Measurements from ENCODE around the gene FAM222B. TPM values are rescaled to one million over a fixed set of nuclear protein-coding genes. Genes with fewer than 3 reads are reported as not detected.

Gene FAM222B
- total RNA-seq, 3 donors from 2014 or later: 23.5 to 26.4 (median 24.9) TPM

DNA sequence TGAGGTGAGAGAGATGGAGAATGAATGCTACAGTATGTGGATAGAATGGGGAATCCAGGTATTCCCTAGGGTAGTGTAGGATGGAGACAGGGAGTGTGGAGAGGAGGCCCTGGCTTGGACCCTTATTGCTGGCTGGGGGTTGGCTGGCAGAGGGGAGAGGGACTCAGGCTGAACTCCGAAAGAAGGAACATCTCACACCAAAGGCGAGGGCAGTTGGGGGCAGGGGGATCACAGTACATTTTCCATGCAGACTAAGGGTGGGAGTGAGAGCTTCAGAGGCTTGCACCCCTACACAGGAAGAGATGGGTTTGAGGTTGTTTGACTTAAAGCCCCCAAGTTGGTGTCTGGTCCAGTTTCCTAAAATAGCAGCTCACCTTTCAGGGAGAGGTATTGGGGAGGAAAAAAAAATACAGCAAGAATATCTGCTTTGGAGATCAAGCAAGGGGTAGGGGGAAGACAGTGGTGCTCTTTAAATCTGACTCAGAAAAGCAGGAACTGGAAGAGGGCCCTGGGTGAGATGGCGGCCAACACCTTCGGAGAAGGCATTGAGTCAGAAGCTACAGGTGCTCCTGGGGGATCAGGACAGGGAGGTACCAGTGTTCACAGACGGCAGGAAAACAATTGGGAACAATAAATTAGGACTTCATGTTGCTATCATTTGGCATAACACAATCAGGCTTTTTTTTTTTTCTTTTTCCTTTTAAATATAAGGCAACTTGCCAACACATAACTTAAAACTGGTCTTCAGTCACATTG, 86.4 kb downstream of the FAM222B start:
- Mint-ChIP-seq H3K4me1 (ENCODE audit: low read depth) (no peaks in the 10 kb centered on the region), H3K27me3 (ENCODE audit: low read depth) (no peaks in the 10 kb centered on the region), H3K9me3 (no peaks in the 10 kb centered on the region), H3K36me3 (ENCODE audit: insufficient read depth) (peaks cover 22% of the 10 kb centered on the region), H3K4me3 (no peak overlapping the region)
- DNase-seq (no peak), ATAC-seq (no peak)

DNA sequence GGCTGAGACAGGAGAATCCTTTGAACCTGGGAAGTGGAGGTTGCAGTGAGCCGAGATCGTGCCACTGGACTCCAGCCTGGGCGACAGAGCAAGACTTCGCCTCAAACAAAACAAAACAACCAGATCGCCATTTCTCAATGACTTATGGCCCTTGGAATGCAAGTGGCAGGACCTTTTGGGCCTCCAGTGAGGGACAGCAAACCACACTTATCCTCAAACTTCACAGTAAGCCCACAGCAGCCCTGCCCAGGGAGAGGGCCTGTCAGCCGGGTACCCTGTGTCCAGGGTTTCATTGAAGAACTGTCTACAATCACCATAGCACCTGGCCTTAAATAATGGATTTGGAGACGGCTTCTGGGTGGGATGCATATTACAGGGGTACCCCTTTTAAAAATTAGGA, 87.1 kb downstream of the FAM222B start:
- DNase-seq: no peak
- H3K4me1 Mint-ChIP-seq (ENCODE audit: low read depth): no peaks in the 10 kb centered on the region
- H3K4me3 Mint-ChIP-seq: no peak overlapping the region
- H3K36me3 Mint-ChIP-seq (ENCODE audit: insufficient read depth): peaks cover 22% of the 10 kb centered on the region
- no peaks in the 10 kb centered on the region for H3K9me3 Mint-ChIP-seq
- ATAC-seq: no peak
- no peaks in the 10 kb centered on the region for H3K27me3 Mint-ChIP-seq (ENCODE audit: low read depth)

DNA sequence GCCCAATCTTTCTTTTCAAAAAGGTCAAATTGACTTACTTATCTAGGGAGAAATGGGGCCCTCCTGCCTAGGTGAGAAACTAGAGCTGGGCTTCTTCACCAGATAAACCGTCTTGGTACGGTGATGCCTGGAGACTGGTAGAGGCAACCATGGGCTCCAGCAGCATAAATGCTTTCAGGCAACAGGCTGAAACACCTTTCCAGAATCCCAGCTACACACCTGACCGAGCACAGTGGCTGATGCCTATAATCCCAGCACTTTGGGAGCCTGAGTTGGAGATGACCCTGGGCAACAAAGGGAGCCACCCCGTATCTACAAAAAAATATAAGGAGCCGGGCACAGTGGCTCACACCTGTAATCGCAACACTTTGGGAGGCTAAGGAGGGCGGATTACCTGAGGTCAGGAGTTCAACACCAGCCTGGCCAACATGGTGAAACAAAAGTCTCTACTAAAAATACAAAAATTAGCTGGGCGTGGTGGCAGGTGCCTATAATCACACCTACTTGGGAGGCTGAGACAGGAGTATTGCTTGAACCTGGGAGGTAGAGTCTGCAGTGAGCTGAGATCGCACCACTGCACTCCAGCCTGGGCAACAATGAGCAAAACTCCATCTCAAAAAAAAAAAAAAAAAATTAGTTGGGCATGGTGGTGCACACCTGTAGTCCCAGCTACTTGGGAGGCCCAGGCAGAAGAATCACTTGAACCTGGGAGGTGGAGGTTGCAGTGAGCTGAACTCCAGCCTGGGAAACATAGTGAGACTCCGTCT, 90.8 kb downstream of the FAM222B start:
- no peaks in the 10 kb centered on the region for H3K27me3 Mint-ChIP-seq (ENCODE audit: low read depth)
- H3K4me1 Mint-ChIP-seq (ENCODE audit: low read depth): peaks cover 8% of the 10 kb centered on the region
- no peak overlapping the region for H3K4me3 Mint-ChIP-seq
- H3K9me3 Mint-ChIP-seq: no peaks in the 10 kb centered on the region
- ATAC-seq: no peak
- DNase-seq: no peak
- peaks cover 5% of the 10 kb centered on the region for H3K36me3 Mint-ChIP-seq (ENCODE audit: insufficient read depth)

DNA sequence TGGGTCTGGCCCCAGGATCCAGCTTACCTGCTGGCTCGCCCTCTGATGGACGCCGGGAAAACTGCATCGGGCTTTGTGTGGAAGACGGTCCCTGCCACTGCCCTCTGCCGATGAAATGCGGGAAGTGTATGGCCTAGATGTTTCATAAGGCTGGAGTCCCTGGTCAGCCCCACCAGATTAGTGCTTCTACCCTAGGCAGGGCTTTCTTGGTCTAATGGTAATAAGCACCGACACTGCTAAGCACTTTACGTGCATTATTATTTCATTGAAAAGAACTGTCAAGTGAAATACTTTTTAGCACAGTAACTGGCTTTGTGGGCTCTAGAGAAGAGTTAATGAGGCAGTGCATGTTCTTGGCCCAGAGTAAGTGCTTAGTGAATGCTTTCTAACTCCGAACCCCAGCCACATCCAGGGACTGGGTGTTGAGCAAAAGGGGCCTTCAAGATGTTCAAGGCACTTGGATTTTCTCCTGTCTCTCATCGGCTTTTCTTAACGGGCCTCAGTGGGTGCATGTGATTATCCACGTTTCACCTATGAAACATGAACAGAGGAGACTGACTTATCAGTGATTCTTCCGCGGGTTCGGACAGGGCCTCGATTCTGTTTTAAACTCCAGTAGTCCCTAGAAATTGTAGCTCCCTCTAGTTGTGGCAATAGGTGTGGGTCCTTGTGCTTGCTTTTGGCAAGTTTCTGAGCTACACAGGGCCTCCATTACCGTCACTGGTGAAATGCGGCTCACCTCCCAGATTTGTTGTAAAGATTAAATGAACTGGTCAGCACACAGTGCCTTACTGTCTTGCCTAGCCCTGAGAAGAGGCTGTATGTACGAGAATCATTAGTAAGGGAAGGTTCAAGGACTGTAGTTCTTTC, 92.2 kb downstream of the FAM222B start:
- Mint-ChIP-seq H3K36me3 (ENCODE audit: insufficient read depth) (peaks cover 1% of the 10 kb centered on the region), H3K4me3 (peak overlapping the region; percentile 21), H3K9me3 (no peaks in the 10 kb centered on the region), H3K4me1 (ENCODE audit: low read depth) (peaks cover 15% of the 10 kb centered on the region), H3K27me3 (ENCODE audit: low read depth) (no peaks in the 10 kb centered on the region)
- ATAC-seq (peak; percentile 84 to 85), DNase-seq (peak; percentile 84)

DNA sequence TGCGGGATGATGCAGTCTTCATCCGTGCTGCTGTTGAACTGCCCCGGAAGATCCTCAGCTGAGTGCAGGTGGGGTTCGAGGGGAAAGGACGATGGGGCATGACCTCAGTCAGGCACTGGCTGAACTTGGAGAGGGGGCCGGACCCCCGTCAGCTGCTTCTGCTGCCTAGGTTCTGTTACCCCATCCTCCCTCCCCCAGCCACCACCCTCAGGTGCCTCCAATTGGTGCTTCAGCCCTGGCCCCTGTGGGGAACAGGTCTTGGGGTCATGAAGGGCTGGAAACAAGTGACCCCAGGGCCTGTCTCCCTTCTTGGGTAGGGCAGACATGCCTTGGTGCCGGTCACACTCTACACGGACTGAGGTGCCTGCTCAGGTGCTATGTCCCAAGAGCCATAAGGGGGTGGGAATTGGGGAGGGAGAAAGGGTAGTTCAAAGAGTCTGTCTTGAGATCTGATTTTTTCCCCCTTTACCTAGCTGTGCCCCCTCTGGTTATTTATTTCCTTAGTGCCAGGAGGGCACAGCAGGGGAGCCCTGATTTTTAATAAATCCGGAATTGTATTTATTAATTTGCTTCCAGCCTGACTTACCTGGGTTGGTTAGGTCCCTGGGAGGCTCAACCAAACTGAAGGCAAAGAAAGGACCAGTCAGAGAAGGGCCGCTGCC, 92.9 kb downstream of the FAM222B start:
- Mint-ChIP-seq H3K4me3 (peak overlapping the region; percentile 21), H3K36me3 (ENCODE audit: insufficient read depth) (peaks cover 3% of the 10 kb centered on the region)

DNA sequence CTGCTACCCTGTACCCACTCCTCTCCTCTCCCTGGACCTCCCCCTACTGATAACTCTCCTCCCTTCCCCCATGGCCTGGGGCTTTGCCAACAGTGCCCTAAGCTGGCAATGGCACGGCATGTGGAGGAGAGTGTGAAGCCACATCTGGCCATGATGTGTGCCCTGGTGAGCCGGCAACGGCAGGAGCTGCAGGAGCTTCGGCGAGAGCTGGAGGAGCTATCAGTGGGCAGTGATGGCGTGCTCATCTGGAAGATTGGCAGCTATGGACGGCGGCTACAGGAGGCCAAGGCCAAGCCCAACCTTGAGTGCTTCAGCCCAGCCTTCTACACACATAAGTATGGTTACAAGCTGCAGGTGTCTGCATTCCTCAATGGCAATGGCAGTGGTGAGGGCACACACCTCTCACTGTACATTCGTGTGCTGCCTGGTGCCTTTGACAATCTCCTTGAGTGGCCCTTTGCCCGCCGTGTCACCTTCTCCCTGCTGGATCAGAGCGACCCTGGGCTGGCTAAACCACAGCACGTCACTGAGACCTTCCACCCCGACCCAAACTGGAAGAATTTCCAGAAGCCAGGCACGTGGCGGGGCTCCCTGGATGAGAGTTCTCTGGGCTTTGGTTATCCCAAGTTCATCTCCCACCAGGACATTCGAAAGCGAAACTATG, 93.6 kb downstream of the FAM222B start:
- DNase-seq: no peak
- Mint-ChIP-seq H3K36me3 (ENCODE audit: insufficient read depth) (peaks cover 3% of the 10 kb centered on the region), H3K9me3 (no peaks in the 10 kb centered on the region), H3K4me1 (ENCODE audit: low read depth) (peaks cover 17% of the 10 kb centered on the region), H3K27me3 (ENCODE audit: low read depth) (no peaks in the 10 kb centered on the region), H3K4me3 (no peak overlapping the region)
- ATAC-seq: no peak

More for the DNA sequence above, 92.9 kb downstream of the FAM222B start:
- DNase-seq (no peak), ATAC-seq (no peak)
- peaks cover 17% of the 10 kb centered on the region for H3K4me1 Mint-ChIP-seq (ENCODE audit: low read depth)
- H3K27me3 Mint-ChIP-seq (ENCODE audit: low read depth): no peaks in the 10 kb centered on the region
- no peaks in the 10 kb centered on the region for H3K9me3 Mint-ChIP-seq

DNA sequence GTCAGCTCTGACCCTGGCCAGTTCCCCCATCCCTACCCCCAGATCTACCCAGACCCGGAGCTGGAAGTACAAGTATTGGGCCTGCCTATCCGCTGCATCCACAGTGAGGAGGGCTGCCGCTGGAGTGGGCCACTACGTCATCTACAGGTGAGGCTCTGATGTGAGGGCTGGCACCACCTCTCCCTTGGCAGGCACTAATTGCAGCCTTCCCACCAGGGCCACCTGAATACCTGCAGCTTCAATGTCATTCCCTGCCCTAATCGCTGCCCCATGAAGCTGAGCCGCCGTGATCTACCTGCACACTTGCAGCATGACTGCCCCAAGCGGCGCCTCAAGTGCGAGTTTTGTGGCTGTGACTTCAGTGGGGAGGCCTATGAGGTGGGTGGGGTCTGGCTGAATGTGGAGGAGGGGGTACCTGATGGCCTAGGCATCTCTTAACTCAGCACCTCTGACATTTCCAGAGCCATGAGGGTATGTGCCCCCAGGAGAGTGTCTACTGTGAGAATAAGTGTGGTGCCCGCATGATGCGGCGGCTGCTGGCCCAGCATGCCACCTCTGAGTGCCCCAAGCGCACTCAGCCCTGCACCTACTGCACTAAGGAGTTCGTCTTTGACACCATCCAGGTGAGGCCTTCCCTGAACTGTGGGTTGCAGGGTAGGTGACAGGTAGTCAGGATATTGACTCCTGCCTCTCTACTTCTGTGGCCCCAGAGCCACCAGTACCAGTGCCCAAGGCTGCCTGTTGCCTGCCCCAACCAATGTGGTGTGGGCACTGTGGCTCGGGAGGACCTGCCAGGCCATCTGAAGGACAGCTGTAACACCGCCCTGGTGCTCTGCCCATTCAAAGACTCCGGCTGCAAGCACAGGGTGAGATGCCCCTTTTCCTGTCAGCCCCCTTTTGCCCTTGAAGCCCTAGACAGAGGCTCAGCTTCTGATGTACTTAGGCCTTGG, 94.5 kb downstream of the FAM222B start:
- Mint-ChIP-seq H3K4me3 (no peak overlapping the region), H3K9me3 (no peaks in the 10 kb centered on the region), H3K27me3 (ENCODE audit: low read depth) (no peaks in the 10 kb centered on the region), H3K36me3 (ENCODE audit: insufficient read depth) (peaks cover 3% of the 10 kb centered on the region), H3K4me1 (ENCODE audit: low read depth) (peaks cover 18% of the 10 kb centered on the region)
- no peak for DNase-seq
- no peak for ATAC-seq

DNA sequence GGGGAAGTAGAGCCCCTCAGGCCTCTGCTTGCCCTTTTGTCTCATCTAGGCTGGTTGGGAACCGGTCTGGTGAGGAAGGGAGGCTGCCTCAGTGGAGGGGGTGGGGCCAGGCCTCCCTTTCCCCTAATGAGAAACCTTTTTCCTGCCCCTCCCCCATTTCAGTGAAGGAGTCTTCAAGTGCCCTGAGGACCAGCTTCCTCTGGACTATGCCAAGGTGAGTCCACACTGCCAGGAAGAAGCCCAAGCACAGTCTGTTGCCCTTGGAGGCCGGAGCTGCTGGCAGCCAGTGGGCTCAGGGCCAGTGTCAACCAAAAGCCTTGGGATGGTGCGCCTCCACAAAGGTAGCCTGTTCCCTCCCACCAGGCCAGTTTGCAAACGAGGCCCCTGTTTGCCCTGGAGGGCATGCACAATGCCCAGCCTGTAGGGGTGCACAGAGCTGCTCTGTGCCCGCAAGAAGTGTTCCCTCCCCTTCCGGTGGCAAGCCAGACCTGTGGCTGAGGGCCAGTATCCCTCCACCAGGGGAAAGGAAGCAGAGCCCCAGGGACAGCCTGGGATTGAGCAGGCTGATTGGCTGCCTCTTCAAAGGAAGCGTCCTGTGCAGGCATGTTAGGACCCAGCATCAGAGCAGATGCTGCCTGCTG, 95.4 kb downstream of the FAM222B start:
- ATAC-seq (no peak), DNase-seq (no peak)
- no peaks in the 10 kb centered on the region for H3K9me3 Mint-ChIP-seq
- peaks cover 3% of the 10 kb centered on the region for H3K36me3 Mint-ChIP-seq (ENCODE audit: insufficient read depth)
- peak overlapping the region; percentile 91 for H3K4me3 Mint-ChIP-seq
- H3K4me1 Mint-ChIP-seq (ENCODE audit: low read depth): peaks cover 20% of the 10 kb centered on the region
- H3K27me3 Mint-ChIP-seq (ENCODE audit: low read depth): no peaks in the 10 kb centered on the region

DNA sequence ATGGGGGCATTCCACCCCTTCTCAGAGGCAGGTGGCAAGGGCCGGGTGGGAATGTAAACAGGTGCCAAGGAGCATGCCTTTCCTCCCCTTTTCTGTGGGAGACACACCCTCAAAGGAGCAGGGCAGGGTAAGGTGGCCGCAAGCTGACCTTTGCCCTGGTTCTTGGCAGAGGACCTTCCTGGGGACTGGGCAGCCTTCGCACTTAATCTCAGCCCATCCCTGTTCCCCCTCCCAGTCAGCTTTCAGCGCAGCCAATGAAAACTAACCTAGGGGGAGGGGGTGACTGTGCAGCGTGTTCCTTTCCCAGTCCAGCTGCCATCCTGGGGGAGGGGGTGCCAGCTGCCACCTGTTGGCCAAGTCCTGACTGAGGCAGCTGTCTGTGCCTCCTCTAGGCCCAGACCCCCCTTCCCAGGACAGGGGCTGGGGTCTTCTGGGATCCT, 96.0 kb downstream of the FAM222B start:
- Mint-ChIP-seq H3K4me1 (ENCODE audit: low read depth) (peaks cover 23% of the 10 kb centered on the region), H3K4me3 (peak overlapping the region; percentile 91), H3K27me3 (ENCODE audit: low read depth) (no peaks in the 10 kb centered on the region), H3K9me3 (no peaks in the 10 kb centered on the region), H3K36me3 (ENCODE audit: insufficient read depth) (peaks cover 3% of the 10 kb centered on the region)
- no peak for ATAC-seq
- no peak for DNase-seq

DNA sequence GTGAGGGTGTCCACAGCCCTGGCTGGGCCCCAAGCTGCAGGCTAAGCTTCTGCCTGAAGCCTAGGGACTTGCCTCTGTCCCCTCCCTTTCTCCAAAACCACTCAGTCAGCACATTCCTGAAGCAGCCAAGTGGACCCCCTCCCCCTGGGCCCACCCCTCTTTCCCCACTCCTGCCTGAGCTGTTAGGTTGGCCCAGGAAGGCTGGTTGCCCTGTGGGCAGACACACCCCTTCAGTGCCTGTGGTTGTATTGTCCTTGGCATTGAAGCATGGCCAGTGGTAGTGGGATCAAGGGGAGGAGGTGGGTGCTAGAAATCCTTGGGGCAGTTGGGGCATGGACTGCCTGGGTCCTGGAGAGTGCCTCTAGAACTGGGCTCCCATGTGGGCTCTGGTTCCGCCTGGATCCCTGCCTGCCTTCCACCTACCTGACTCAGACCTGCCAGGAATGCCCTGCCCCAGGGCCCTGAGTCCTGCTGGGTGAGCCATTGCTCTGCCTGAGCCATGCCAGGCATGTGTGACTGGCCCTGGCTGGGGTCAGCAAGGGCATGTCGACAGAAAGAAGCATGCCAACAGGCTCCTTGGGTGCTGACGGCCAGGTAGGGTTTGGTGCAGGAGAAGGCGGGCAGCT, 96.7 kb downstream of the FAM222B start:
- Mint-ChIP-seq H3K36me3 (ENCODE audit: insufficient read depth) (peaks cover 3% of the 10 kb centered on the region), H3K27me3 (ENCODE audit: low read depth) (no peaks in the 10 kb centered on the region), H3K4me3 (peak overlapping the region; percentile 91), H3K4me1 (ENCODE audit: low read depth) (peaks cover 24% of the 10 kb centered on the region), H3K9me3 (no peaks in the 10 kb centered on the region)
- ATAC-seq (no peak), DNase-seq (no peak)

DNA sequence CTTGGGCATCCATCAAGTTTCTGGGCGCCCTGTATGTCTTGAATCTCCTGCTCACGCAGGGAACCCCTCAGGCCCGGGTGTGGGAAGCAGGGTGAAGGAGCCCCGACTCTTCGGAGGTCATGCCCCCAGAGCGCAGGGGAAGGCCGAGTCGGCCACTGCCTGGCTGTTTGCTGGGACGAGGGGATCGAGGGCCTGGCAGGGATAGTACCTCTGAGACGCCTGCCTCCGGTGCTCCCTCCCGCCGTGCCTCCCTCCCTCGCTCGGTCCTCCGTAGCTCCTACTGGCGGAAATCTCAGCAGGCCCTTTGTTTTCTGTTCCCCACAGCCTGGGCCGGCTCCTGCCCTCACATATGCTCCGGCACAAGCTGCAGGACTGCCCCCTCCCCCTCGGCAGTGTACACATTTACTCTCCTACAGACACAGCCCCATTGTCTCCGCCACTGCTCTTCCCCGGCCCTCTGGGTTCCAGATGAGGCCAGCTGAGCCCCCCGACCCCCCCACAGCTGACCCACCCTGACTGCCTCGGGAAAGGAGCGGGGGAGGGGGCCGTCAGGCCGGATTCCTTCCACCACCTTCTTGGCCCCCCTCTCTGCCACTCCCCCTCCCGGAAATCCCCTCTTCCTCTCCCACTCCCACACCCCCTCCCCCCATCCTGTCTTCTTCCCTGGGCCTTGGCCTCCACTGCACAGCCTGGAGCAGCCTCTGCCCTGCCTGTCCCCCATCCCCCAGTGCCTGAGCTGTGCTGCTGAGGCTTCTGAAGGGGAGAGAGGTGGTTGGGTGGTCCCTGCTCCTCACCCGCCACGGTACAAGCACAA, 97.4 kb downstream of the FAM222B start:
- no peaks in the 10 kb centered on the region for H3K27me3 Mint-ChIP-seq (ENCODE audit: low read depth)

More for the DNA sequence above, 97.4 kb downstream of the FAM222B start:
- peak overlapping the region; percentile 91 for H3K4me3 Mint-ChIP-seq
- H3K4me1 Mint-ChIP-seq (ENCODE audit: low read depth): peaks cover 24% of the 10 kb centered on the region
- no peaks in the 10 kb centered on the region for H3K9me3 Mint-ChIP-seq
- peaks cover 3% of the 10 kb centered on the region for H3K36me3 Mint-ChIP-seq (ENCODE audit: insufficient read depth)
- ATAC-seq (no peak), DNase-seq (no peak)
